Measurements from ENCODE around the gene TRIM38.

DNA sequence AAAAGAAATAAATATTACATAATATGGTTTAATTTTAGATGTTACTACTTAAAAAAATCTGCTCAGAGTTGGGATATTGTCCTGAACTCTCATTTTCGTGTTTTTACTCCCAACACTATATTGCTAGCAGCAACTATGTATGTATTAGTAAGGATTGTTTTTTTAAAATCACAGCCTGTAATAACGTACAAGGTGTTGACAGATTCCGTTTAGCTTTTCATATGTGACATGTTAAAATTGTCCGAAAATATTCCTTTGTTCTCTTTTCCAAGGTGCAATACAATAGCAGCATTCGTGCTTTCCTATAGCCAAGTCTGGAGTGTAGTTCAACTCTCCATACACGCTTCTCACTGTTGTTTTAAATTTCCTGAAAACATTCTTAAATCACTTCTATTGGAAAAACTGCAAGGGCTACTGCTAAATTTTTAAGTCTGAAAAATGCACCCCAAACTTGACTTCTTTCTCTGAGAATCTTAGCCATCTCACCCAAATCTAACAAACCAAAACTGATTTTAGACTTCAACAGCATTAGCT, 65.7 kb downstream of the TRIM38 start:
- no peak for TF ChIP-seq POLR2A (IDR thresholded peaks at IDR 0.05)
- TF ChIP-seq, protein P1, sequence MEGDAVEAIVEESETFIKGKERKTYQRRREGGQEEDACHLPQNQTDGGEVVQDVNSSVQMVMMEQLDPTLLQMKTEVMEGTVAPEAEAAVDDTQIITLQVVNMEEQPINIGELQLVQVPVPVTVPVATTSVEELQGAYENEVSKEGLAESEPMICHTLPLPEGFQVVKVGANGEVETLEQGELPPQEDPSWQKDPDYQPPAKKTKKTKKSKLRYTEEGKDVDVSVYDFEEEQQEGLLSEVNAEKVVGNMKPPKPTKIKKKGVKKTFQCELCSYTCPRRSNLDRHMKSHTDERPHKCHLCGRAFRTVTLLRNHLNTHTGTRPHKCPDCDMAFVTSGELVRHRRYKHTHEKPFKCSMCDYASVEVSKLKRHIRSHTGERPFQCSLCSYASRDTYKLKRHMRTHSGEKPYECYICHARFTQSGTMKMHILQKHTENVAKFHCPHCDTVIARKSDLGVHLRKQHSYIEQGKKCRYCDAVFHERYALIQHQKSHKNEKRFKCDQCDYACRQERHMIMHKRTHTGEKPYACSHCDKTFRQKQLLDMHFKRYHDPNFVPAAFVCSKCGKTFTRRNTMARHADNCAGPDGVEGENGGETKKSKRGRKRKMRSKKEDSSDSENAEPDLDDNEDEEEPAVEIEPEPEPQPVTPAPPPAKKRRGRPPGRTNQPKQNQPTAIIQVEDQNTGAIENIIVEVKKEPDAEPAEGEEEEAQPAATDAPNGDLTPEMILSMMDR (IDR thresholded peaks at IDR 0.05), result no peak

All from body of pancreas (tissue), 4 donors.